GM21360 (cell line): ENCODE data around the gene EGR4.

Experiments used
- ATAC-seq: cut with Tn5 transposase; IDR thresholded peaks from one replicate; pipeline ENCODE4 v1.9.1; 2021; ENCODE audit warnings: mild to moderate bottlenecking, moderate library complexity; ENCODE audit not compliant: unreplicated experiment

EGR4 gene

GRCh38 chr2:73293534-73294171 lies at the start of gene EGR4:
TSS of gene EGR4 (minus strand) at chr2:73293548. CDS start at chr2:73293317, 231 bp downstream.
- ATAC-seq: peak; percentile 85

- no peak for ATAC-seq
These were observed 47.7 kb upstream of the EGR4 start for GRCh38 chr2:73341039-73341438.

GRCh38 chr2:73339201-73339600 lies 45.9 kb upstream of the EGR4 start:
- no peak for ATAC-seq

GRCh38 chr2:73337828-73338227 lies 44.5 kb upstream of the EGR4 start:
- no peak for ATAC-seq

GRCh38 chr2:73334620-73335019 lies 41.3 kb upstream of the EGR4 start:
- no peak for ATAC-seq

- no peak for ATAC-seq
These were observed 40.7 kb upstream of the EGR4 start for GRCh38 chr2:73334045-73334444.

GRCh38 chr2:73333564-73333963 lies 40.2 kb upstream of the EGR4 start:
- ATAC-seq: no peak

GRCh38 chr2:73324126-73324725 lies 30.9 kb upstream of the EGR4 start:
- ATAC-seq: no peak

- no peak for ATAC-seq
These were observed 30.2 kb upstream of the EGR4 start for GRCh38 chr2:73323551-73323950.

GRCh38 chr2:73314441-73314840 lies 21.1 kb upstream of the EGR4 start:
- ATAC-seq: no peak

- no peak for ATAC-seq
These were observed 14.4 kb upstream of the EGR4 start for GRCh38 chr2:73307720-73308119.

GRCh38 chr2:73301636-73302035 lies 8.3 kb upstream of the EGR4 start:
- ATAC-seq: no peak

- no peak for ATAC-seq
These were observed 7.6 kb upstream of the EGR4 start for GRCh38 chr2:73300926-73301325.

- no peak for ATAC-seq
These were observed 4.2 kb upstream of the EGR4 start for GRCh38 chr2:73297586-73297985.

GRCh38 chr2:73297151-73297559 lies 3.8 kb upstream of the EGR4 start:
- no peak for ATAC-seq

- ATAC-seq: no peak
These were observed 2.5 kb upstream of the EGR4 start for GRCh38 chr2:73295751-73296400.

GRCh38 chr2:73294239-73294638 lies 891 bp upstream of the EGR4 start:
- no peak for ATAC-seq

- ATAC-seq: no peak
These were observed 328 bp downstream of the EGR4 start for GRCh38 chr2:73292906-73293533.

GRCh38 chr2:73292316-73292905 lies 937 bp downstream of the EGR4 start:
- no peak for ATAC-seq

GRCh38 chr2:73291461-73292315 lies 1.7 kb downstream of the EGR4 start:
- ATAC-seq: no peak

- no peak for ATAC-seq
These were observed 2.3 kb downstream of the EGR4 start for GRCh38 chr2:73291093-73291460.
